Panc1 (cell line): ENCODE data around the gene BABAM2. TPM values are rescaled to one million over a fixed set of nuclear protein-coding genes. Genes with fewer than 3 reads are reported as not detected.

Experiments used
- ATAC-seq: fragments of 200-7000 bp; cut with Tn5 transposase; 2 replicates; pipeline ENCODE4 v1.9.1; 2020; ENCODE audit warnings: mild to moderate bottlenecking, moderate library complexity
- BruUV-seq: library from RNA; stranded (reverse); fragments of 400-500 nt; replicated peaks from 2 replicates; lab custom pipeline; 2021; lab: Mats Ljungman, UMichigan
- CTCF ChIA-PET: fragments of 300-600 bp; sonication (Branson Sonifier 250); formaldehyde crosslinking; loops from one replicate; lab custom pipeline; 2022; ENCODE audit warnings: antibody characterized with exemption; lab: Charles Lee
- POLR2A ChIA-PET: fragments of 300-600 bp; sonication (Branson Sonifier 250); formaldehyde crosslinking; loops from one replicate; lab custom pipeline; 2022; ENCODE audit warnings: antibody characterized with exemption; lab: Charles Lee
- DNase-seq: peaks from one replicate; pipeline ENCODE4 v3.0.0-alpha.2; 2010; ENCODE audit warnings: low read depth, low spot score
- H3K27ac ChIP-seq: 2 replicates; pipeline ENCODE4 v1.5.1; 2011; ENCODE audit warnings: mild to moderate bottlenecking, low read length, inconsistent platforms
- H3K27me3 ChIP-seq: fragments of 200-500 bp; sonication (Bioruptor generic); 2 replicates; pipeline ENCODE4 v1.6.0; 2014; ENCODE audit warnings: low read length, inconsistent platforms; ENCODE audit not compliant: control insufficient read depth, insufficient read depth
- H3K36me3 ChIP-seq: fragments of 200-500 bp; sonication (Bioruptor generic); 2 replicates; pipeline ENCODE4 v1.5.1; 2014; ENCODE audit warnings: inconsistent platforms, mild to moderate bottlenecking, low read length, moderate library complexity; ENCODE audit not compliant: control insufficient read depth, insufficient read depth
- H3K4me1 ChIP-seq: 2 replicates; pipeline ENCODE4 v1.5.1; 2011; ENCODE audit warnings: inconsistent platforms, mild to moderate bottlenecking, low read length, moderate library complexity; ENCODE audit not compliant: control insufficient read depth, insufficient read depth
- H3K4me3 ChIP-seq, 2 experiments: 2 replicates each; pipeline ENCODE4 v1.5.1; 2011 to 2012; ENCODE audit warnings: low read depth in 2 of 2, low read length in 2 of 2, mild to moderate bottlenecking in 2 of 2, inconsistent platforms in 1 of 2, moderate library complexity in 1 of 2
- H3K9me3 ChIP-seq: fragments of 200-500 bp; sonication (Bioruptor generic); 2 replicates; pipeline ENCODE4 v1.5.1; 2014; ENCODE audit warnings: low read depth, mild to moderate bottlenecking, inconsistent platforms, low read length, moderate library complexity; ENCODE audit not compliant: control insufficient read depth, insufficient read depth
- CTCF ChIP-seq: fragments of 450-650 bp; IDR thresholded peaks from 2 replicates; pipeline ENCODE4 v1.5.1; 2017; ENCODE audit warnings: mild to moderate bottlenecking
- POLR2AphosphoS5 ChIP-seq: IDR thresholded peaks from 2 replicates; pipeline ENCODE4 v1.6.1; 2012; ENCODE audit warnings: mild to moderate bottlenecking, low read depth, low read length, moderate library complexity
- REST ChIP-seq, 2 experiments: IDR thresholded peaks; 2 replicates each; pipeline ENCODE4 v1.6.1; 2011 to 2012; ENCODE audit warnings: low read depth in 2 of 2, control low read depth in 1 of 2, low read length in 1 of 2, mild to moderate bottlenecking in 1 of 2, moderate library complexity in 1 of 2; ENCODE audit not compliant: insufficient read depth in 1 of 2
- SIN3A ChIP-seq: IDR thresholded peaks from 2 replicates; pipeline ENCODE4 v1.6.1; 2012; ENCODE audit warnings: low read depth, mild to moderate bottlenecking, low read length, moderate library complexity, borderline replicate concordance; ENCODE audit not compliant: insufficient read depth
- TCF7L2 ChIP-seq: IDR thresholded peaks from 2 replicates; pipeline ENCODE4 v1.6.1; 2011; ENCODE audit warnings: mild to moderate bottlenecking, low read depth, low read length, inconsistent platforms
- in situ Hi-C: cut with HindIII; loops from 2 replicates; pipeline ENCODE4 v1.10.0; 2016; ENCODE audit warnings: low sequenced_read_pairs, low pct_unique_long_range_greater_than_20kb
- intact Hi-C: fragments of 100-400 bp; cut with micrococcal nuclease; formaldehyde crosslinking; loops from one replicate; pipeline ENCODE4 v1.10.0; 2022; ENCODE audit not compliant: unreplicated experiment
- total RNA-seq: library from RNA; stranded (reverse); gene quantifications from one replicate; pipeline ENCODE4 v1.2.1, GENCODE V29; 2021; ENCODE audit not compliant: unreplicated experiment

BABAM2 gene
- total RNA-seq, 1 experiment from 2014 or later = 31.2 TPM

GRCh38 chr2:28000287-28000686 is 109.8 kb downstream of the BABAM2 start:
- intact Hi-C loops (no loop called here), in situ Hi-C loops (no loop called here)
- POLR2A ChIA-PET = no interaction called here

GRCh38 chr2:28002181-28002580 is 111.7 kb downstream of the BABAM2 start:
- ChIA-PET CTCF (no interaction called here), POLR2A (no interaction called here)
- ATAC-seq = no peak
- H3K9me3 ChIP-seq = no peaks in the 10 kb centered on the region
- no peaks in the 10 kb centered on the region for H3K36me3 ChIP-seq
- H3K4me3 ChIP-seq = no peak overlapping the region
- no peak for TF ChIP-seq SIN3A
- TF ChIP-seq TCF7L2 = no peak
- TF ChIP-seq POLR2AphosphoS5 = no peak
- no peak for TF ChIP-seq REST (IDR thresholded peaks at IDR 0.05; ENCODE audit: insufficient read depth in 1 of 2, low read depth in 2 of 2, low read length in 1 of 2)
- no peak for TF ChIP-seq CTCF
- in situ Hi-C loops (no loop called here), intact Hi-C loops (no loop called here)
- BruUV-seq = no TSS peak
- no peak overlapping the region for H3K27ac ChIP-seq
- H3K4me1 ChIP-seq = no peaks in the 10 kb centered on the region
- no peaks in the 10 kb centered on the region for H3K27me3 ChIP-seq
- no peak for DNase-seq

More at GRCh38 chr2:28000287-28000686, 109.8 kb downstream of the BABAM2 start:
- Histone ChIP-seq H3K4me3 (no peak overlapping the region), H3K9me3 (no peaks in the 10 kb centered on the region), H3K36me3 (no peaks in the 10 kb centered on the region), H3K4me1 (no peaks in the 10 kb centered on the region), H3K27me3 (no peaks in the 10 kb centered on the region), H3K27ac (no peak overlapping the region)
- DNase-seq = no peak
- no peak for ATAC-seq
- BruUV-seq = no TSS peak
- CTCF ChIA-PET = no interaction called here
- TF ChIP-seq TCF7L2 (no peak), CTCF (no peak), SIN3A (no peak), POLR2AphosphoS5 (no peak), REST (IDR thresholded peaks at IDR 0.05; ENCODE audit: insufficient read depth in 1 of 2, low read depth in 2 of 2, low read length in 1 of 2) (no peak)
